Activated naive CD8-positive, alpha-beta T cell treated with anti-CD3 and anti-CD28 coated beads for 36 hours (primary cell): ENCODE results near the gene SERINC5. TPM values are rescaled to one million over a fixed set of nuclear protein-coding genes. Genes with fewer than 3 reads are reported as not detected.

Source experiments
- DNase-seq: peaks from one replicate; pipeline ENCODE4 v3.0.0; 2021
- H3K27ac Mint-ChIP-seq: one replicate; pipeline ENCODE4 v1.8.0; 2022; ENCODE audit warnings: mild to moderate bottlenecking, moderate library complexity, mixed read lengths
- H3K27me3 Mint-ChIP-seq: one replicate; pipeline ENCODE4 v1.8.0; 2022; ENCODE audit warnings: mild to moderate bottlenecking, mixed read lengths
- H3K36me3 Mint-ChIP-seq: one replicate; pipeline ENCODE4 v1.8.0; 2021; ENCODE audit warnings: mild to moderate bottlenecking, mixed read lengths
- H3K4me1 Mint-ChIP-seq: one replicate; pipeline ENCODE4 v1.8.0; 2021; ENCODE audit warnings: mixed read lengths
- H3K4me3 Mint-ChIP-seq: one replicate; pipeline ENCODE4 v1.8.0; 2022; ENCODE audit warnings: mild to moderate bottlenecking, moderate library complexity, mixed read lengths
- H3K9me3 Mint-ChIP-seq: one replicate; pipeline ENCODE4 v1.8.0; 2022; ENCODE audit warnings: mixed read lengths
- total RNA-seq, 2 experiments: library from RNA; stranded (reverse); gene quantifications; one replicate each; pipeline ENCODE4 v1.2.3, GENCODE V29; 2021

The SERINC5 gene
- total RNA-seq, 2 experiments from 2014 or later = 22.0 to 25.1 TPM

DNA sequence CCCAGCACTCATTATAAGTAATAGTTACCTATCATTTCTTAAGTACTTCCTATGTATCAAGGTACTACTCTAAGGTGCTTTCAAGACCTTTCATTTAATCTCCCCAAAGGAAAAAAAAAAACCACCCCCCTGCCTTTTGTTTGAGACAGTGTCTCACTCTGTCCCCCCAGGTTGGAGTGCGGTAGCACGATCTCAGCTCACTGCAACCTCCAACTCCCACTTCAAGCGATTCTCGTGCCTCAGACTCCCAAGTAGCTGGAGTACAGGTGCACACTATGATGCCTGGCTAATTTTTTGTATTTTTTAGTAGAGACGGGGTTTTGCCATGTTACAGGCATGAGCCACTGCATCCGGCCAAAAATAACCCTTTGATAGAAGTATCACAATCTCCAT lies 29.9 kb downstream of the SERINC5 start:
- H3K4me3 Mint-ChIP-seq = peak overlapping the region; percentile 69
- H3K27ac Mint-ChIP-seq = peak overlapping the region; percentile 87
- no peaks in the 10 kb centered on the region for H3K27me3 Mint-ChIP-seq
- peaks cover 15% of the 10 kb centered on the region for H3K36me3 Mint-ChIP-seq
- no peak for DNase-seq
- no peaks in the 10 kb centered on the region for H3K9me3 Mint-ChIP-seq
- peaks cover 59% of the 10 kb centered on the region for H3K4me1 Mint-ChIP-seq

DNA sequence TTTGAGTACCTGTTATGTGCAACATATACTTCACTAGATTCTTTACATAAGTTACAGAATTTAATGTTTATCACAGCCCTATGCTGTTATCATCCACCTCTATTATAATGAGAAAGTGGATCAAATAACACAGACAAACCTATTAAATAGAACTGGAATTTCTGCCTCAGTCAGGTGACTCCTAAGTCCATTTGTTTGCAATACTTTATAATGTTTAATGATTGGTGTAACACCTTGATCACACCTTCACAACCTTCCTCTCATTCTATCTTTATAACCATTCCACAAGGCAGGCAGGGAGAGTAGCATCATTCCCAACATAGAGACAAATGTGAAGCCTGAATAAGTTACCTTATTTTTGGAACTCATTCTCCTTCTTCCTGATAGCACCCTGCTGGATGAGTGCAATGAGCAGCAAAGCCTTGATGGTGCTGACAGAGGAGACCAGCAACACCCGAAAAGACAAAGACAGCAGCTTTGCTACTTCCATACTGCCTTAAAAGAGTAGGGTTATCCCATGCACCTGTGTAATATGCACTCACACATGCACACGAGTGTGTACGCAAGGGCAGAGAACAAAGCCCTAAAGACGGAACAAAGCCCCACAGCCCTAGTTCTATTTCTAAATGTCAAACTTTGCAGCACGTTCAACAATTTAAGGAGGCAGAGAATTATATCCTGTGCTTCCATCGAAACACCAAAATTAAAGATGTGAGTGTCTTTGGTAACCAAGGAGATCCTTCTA lies 30.5 kb downstream of the SERINC5 start:
- H3K27ac Mint-ChIP-seq = peak overlapping the region; percentile 87
- peaks cover 59% of the 10 kb centered on the region for H3K4me1 Mint-ChIP-seq
- peak overlapping the region; percentile 69 for H3K4me3 Mint-ChIP-seq
- DNase-seq = no peak
- no peaks in the 10 kb centered on the region for H3K9me3 Mint-ChIP-seq
- no peaks in the 10 kb centered on the region for H3K27me3 Mint-ChIP-seq
- H3K36me3 Mint-ChIP-seq = peaks cover 15% of the 10 kb centered on the region

DNA sequence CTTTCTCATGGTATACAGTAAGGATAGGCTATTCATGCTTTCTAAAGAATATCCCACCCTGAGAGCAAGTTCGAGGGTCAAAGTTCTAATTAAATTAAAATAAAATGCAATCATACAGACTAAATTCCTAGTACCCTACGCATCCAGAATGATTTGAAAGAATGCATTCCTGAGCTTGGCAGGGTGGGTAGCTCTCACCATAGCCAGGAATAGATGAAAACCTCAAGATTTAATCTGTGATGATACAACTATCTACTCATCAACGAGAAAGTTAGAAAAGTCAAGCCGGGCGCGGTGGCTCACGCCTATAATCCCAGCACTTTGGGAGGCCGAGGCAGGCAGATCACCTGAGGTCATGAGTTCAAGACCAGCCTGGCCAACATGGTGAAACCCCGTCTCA lies 32.3 kb downstream of the SERINC5 start:
- Mint-ChIP-seq H3K36me3 (peaks cover 17% of the 10 kb centered on the region), H3K27me3 (no peaks in the 10 kb centered on the region), H3K4me1 (peaks cover 61% of the 10 kb centered on the region), H3K4me3 (no peak overlapping the region), H3K9me3 (no peaks in the 10 kb centered on the region), H3K27ac (no peak overlapping the region)
- DNase-seq = no peak

DNA sequence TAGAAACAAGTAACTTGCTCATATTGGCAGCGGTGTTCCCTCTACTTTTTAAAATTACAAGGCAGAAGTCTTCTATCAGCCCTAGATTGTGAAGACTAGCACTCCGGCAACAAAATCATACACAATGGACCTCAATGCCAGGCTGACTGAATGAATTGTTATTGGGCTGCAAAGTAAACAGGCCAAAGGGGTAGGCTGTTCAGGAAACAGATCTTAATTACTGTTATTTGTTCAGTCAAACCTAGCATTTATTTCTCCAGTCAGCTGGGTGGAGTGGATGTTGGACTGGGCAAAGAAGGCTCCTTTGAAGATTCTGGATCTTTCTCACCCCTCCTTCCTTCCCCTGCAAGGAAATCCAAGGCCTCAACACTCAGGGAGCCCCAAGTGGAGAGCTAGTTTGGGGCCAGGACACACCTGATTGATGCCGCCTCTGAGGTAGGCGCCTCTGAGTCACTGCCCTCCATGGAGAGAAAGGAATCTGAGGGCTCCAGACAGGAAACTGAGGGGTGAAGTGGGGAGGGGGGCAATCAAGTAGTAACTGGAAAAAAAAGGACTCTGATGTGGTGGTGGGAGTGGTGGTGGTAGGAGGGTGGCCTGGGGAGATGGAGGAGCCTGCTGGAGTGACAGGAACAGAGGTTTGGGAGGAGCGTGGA lies 35.5 kb downstream of the SERINC5 start:
- H3K27me3 Mint-ChIP-seq = no peaks in the 10 kb centered on the region

DNA sequence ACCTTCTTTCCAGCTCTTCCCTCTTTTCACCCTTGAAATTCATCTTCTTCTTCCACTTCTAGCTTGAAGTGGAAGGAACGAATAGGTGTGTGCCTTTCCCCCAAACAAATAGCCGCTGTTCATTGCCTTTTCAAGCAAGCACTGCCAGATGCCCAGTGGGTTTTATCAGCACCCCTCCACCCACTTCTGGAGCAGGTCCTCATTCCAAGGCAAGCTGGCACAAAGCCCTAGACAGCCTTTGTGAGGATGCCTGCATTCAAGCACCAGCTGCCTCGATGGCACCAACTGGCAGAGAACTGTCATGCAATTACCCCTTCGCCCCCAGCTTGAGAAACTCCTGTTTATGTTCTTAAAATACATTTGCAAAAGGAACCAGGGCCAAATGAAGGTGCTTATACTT lies 36.5 kb downstream of the SERINC5 start:
- Mint-ChIP-seq H3K27me3 (no peaks in the 10 kb centered on the region), H3K27ac (peak overlapping the region; percentile 88), H3K9me3 (no peaks in the 10 kb centered on the region), H3K36me3 (peaks cover 17% of the 10 kb centered on the region), H3K4me1 (peaks cover 69% of the 10 kb centered on the region), H3K4me3 (peak overlapping the region; percentile 46)
- DNase-seq = no peak

More for the DNA sequence above, 35.5 kb downstream of the SERINC5 start:
- DNase-seq = no peak
- no peak overlapping the region for H3K4me3 Mint-ChIP-seq
- H3K36me3 Mint-ChIP-seq = peaks cover 15% of the 10 kb centered on the region
- no peaks in the 10 kb centered on the region for H3K9me3 Mint-ChIP-seq
- peaks cover 64% of the 10 kb centered on the region for H3K4me1 Mint-ChIP-seq
- peak overlapping the region; percentile 81 for H3K27ac Mint-ChIP-seq

DNA sequence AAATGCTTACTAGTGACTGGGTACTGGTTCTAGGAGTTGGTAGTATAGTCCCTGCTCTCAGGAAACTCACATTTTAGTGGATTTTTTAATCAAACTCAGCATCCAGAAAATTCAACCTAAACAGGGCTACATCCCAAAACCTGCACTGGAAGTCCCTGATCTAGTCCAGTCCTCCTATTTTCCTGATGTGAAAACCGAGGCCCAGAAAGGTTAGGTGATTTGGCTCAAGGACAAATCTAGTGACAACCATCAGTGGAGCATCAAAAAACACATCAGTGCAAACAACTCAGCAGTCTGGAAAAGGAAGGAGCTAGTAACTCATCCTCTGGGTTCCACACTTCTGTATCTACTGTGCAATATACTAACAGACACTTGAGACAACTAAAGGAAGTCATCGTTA lies 38.2 kb downstream of the SERINC5 start:
- Mint-ChIP-seq H3K36me3 (peaks cover 17% of the 10 kb centered on the region), H3K27ac (peak overlapping the region; percentile 88), H3K9me3 (no peaks in the 10 kb centered on the region), H3K4me1 (peaks cover 84% of the 10 kb centered on the region), H3K27me3 (no peaks in the 10 kb centered on the region), H3K4me3 (peak overlapping the region; percentile 76)
- DNase-seq = no peak

DNA sequence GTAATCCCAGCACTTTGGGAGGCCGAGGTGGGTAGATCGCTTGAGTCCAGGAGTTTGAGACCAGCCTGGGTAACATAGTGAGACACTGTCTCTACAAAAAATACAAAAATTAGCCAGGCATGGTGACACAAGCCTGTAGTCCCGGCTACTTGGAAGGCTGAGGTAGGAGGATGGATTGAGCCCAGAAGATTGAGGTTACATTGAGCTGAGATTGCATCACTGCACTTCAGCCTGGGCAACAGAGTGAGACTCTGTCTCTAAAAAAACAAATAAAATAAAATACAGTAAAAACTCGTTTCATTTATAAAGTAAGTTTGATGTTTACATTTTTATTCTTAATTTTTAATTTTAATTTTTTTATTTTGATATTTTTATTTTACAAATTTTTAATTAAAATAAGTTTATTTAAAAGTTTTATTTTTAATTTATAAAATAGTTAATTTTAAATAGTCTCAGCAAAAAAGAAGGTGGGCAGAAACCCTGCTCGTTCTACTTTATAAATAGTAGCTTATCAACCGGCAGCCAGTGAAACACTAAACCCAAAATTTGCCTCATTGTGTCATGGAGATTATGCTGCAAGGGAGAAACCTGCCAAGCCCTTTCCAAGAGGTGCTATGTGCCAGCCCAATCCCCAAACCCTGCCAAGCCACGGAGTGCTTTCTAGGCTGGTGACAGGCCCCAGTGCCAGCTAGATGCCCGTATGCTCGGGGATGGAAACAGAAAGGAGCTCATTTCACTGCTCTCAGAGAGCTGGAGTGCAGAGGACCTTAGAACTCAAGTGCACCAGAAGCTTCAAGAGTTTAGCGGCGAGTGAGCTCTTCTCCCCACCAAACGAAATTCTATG lies 38.9 kb downstream of the SERINC5 start:
- H3K36me3 Mint-ChIP-seq = peaks cover 16% of the 10 kb centered on the region
- peak overlapping the region; percentile 81 for H3K4me3 Mint-ChIP-seq
- no peaks in the 10 kb centered on the region for H3K9me3 Mint-ChIP-seq
- H3K27ac Mint-ChIP-seq = peak overlapping the region; percentile 91
- no peaks in the 10 kb centered on the region for H3K27me3 Mint-ChIP-seq
- peaks cover 87% of the 10 kb centered on the region for H3K4me1 Mint-ChIP-seq
- DNase-seq = peak; percentile 49

DNA sequence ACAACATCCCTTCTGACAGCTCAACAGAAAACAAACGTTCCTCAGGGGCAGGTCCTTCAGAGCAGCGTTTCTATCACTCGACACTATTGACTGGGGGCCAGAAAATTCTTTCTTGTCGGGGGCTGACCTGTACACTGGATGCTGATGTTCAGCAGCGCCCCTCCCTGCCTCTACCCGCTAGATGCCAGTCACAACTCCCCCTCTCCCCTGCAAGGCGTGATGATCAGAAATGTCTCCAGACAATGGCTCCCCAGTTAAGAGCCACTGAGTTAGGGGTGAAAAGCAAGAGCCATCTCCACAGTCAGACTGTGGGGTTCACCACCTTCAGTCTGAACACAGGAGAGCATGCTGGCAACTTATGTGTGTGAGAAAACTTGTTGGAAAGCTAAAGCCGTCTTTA lies 39.8 kb downstream of the SERINC5 start:
- Mint-ChIP-seq H3K4me3 (peak overlapping the region; percentile 81), H3K27ac (peak overlapping the region; percentile 91), H3K9me3 (no peaks in the 10 kb centered on the region), H3K36me3 (peaks cover 16% of the 10 kb centered on the region), H3K27me3 (no peaks in the 10 kb centered on the region), H3K4me1 (peaks cover 92% of the 10 kb centered on the region)
- no peak for DNase-seq

DNA sequence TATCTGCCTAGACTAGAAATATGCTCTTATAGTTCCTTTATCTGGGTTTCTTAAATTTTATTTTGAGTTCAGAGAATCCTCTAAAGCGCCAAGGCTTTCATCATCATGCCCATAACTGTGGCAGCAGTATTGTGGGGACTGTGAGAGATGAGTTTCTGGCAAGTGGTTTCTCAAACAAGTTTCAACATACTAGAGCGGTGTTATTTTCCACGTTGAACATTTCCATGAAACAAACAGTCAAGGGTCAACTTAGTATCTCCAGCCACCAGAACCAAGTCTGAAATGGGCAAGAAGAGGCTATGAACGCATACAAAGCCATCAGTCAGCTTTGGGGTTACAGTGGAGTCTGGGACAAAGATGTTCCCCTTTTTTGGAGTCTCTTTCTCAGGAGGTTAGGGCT lies 40.3 kb downstream of the SERINC5 start:
- H3K4me3 Mint-ChIP-seq = peak overlapping the region; percentile 81
- DNase-seq = no peak
- no peaks in the 10 kb centered on the region for H3K27me3 Mint-ChIP-seq
- H3K4me1 Mint-ChIP-seq = peaks cover 93% of the 10 kb centered on the region
- H3K36me3 Mint-ChIP-seq = peaks cover 18% of the 10 kb centered on the region
- peak overlapping the region; percentile 91 for H3K27ac Mint-ChIP-seq
- H3K9me3 Mint-ChIP-seq = no peaks in the 10 kb centered on the region

DNA sequence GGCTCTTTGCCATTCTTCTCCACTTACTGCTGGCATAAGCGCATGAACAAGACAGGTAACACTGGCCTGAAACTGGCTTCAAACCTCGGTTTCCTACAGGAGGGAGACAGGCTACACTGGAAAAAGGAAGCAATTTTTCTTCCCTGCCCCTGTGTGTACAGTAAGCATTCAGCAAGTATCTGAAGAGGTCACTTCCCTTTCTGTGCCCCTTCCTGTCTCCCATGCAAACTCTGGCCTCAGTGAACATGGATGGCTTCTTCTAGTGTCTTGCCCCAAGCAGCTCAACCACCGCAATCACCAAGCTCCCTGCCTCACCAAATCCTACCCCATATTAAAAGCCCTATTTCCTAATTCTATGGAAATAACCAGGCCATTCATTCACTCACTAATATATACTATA lies 42.4 kb downstream of the SERINC5 start:
- no peaks in the 10 kb centered on the region for H3K9me3 Mint-ChIP-seq
- H3K27me3 Mint-ChIP-seq = no peaks in the 10 kb centered on the region
- no peak overlapping the region for H3K4me3 Mint-ChIP-seq
- DNase-seq = no peak
- H3K27ac Mint-ChIP-seq = peak overlapping the region; percentile 92
- H3K4me1 Mint-ChIP-seq = peaks cover 93% of the 10 kb centered on the region
- H3K36me3 Mint-ChIP-seq = peaks cover 21% of the 10 kb centered on the region

DNA sequence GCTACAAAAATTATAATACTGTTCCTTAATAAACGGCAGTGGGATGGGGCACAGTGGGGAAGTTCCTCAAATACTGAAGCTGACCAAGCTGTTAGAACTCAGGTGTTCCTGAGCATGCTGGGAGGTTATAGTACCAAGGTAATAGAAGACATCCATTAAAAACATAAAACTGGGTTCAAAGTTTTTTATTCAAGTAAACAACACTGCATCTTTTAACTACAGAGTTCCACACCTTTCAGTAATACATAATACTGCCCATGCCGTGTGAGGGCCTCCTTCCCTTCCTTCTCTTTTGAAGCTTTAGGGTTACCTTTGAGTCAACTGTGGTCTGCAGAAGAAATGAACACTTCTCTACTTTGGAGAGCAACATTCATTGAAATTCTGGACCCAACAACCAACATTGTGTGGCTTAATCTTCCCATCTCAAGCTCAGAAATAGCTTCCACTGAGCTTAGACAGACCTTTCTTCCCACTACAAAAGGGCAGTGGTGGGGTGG lies 43.6 kb downstream of the SERINC5 start:
- Mint-ChIP-seq H3K36me3 (peaks cover 18% of the 10 kb centered on the region), H3K4me1 (peaks cover 92% of the 10 kb centered on the region), H3K27me3 (no peaks in the 10 kb centered on the region), H3K4me3 (peak overlapping the region; percentile 25), H3K27ac (peak overlapping the region; percentile 92), H3K9me3 (no peaks in the 10 kb centered on the region)
- no peak for DNase-seq

DNA sequence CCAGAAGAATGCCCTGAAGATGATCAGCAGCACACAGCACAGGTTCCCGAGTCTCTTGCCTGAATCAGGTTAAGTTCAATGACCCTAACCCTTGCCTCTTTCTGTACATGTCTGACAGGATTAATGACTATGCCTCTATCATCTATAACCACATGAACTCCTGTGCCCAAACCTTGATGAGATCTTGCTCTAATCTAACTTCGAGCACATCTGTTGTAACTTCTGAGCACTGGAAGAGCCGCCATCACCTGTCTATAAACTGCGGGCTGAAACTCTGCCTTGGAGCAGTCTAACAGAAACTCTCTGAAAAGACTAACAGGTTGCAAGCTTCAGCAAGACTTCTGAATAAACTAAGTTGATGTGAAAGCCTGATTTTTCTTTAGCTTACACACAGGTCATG lies 44.5 kb downstream of the SERINC5 start:
- peak overlapping the region; percentile 92 for H3K27ac Mint-ChIP-seq

DNA sequence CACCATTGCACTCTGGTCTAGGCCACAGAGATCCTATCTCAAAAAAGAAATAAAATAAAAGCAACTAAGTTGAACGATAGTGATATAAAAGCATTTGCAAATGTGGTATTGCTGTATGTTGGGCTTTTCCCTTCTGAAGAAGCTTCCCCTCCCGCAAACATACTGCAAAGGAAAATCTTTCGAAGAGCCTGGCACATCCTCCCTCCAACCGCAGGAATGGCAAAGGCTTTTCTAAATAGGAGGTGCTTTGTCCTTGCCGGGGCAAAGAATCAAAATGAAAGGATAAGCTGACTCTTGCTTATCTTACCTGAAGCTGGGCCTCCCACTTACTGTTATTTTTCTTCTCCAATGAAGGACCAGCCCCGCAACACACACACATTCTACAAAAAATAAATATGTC lies 45.8 kb downstream of the SERINC5 start:
- H3K9me3 Mint-ChIP-seq = no peaks in the 10 kb centered on the region
- H3K27ac Mint-ChIP-seq = peak overlapping the region; percentile 92
- peak overlapping the region; percentile 55 for H3K4me3 Mint-ChIP-seq
- DNase-seq = no peak
- H3K27me3 Mint-ChIP-seq = no peaks in the 10 kb centered on the region
- H3K4me1 Mint-ChIP-seq = peaks cover 94% of the 10 kb centered on the region
- peaks cover 19% of the 10 kb centered on the region for H3K36me3 Mint-ChIP-seq

More for the DNA sequence above, 44.5 kb downstream of the SERINC5 start:
- H3K27me3 Mint-ChIP-seq = no peaks in the 10 kb centered on the region
- no peaks in the 10 kb centered on the region for H3K9me3 Mint-ChIP-seq
- DNase-seq = no peak
- peaks cover 18% of the 10 kb centered on the region for H3K36me3 Mint-ChIP-seq
- peak overlapping the region; percentile 55 for H3K4me3 Mint-ChIP-seq
- peaks cover 95% of the 10 kb centered on the region for H3K4me1 Mint-ChIP-seq

DNA sequence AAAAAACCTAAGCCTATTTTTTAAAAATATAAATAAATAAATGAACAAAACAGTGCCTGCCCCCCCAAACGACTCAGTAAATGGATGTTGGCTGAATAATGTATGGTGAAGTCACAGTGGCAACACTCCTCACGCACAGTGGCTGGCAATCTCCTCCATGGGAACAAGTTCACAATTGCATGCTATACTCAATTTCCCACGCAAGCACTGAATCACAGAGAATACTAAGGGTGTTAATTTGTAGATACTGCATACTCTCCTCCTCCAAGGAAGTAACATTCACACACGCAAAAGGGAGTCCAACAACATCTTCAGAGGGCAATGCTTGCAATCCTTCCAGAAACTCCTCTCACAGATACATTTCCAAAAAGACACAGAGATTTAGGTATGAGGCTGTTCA lies 47.5 kb downstream of the SERINC5 start:
- Mint-ChIP-seq H3K27ac (peak overlapping the region; percentile 75), H3K27me3 (no peaks in the 10 kb centered on the region), H3K4me3 (no peak overlapping the region), H3K4me1 (peaks cover 92% of the 10 kb centered on the region), H3K9me3 (no peaks in the 10 kb centered on the region), H3K36me3 (peaks cover 30% of the 10 kb centered on the region)
- DNase-seq = no peak

DNA sequence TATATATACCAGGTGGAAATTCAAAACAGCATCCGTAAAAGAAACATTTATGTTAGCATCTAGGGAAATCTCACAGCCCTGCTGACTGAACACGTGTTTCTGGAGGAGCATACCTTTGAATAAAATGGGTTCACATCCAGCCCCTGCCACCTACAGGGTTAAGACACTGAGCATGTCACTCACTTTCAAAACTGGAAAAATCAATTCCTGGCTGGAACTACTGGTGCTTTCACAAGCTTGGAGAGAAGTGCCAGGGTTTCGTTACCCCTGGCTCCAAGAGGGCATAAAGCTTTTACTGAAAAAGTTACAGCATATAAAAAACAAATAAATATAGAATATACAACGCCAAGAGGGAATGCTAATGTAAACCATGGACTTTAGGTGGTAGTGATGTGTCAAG lies 48.0 kb downstream of the SERINC5 start:
- Mint-ChIP-seq H3K27me3 (no peaks in the 10 kb centered on the region), H3K36me3 (peaks cover 29% of the 10 kb centered on the region), H3K4me1 (peaks cover 88% of the 10 kb centered on the region), H3K4me3 (no peak overlapping the region), H3K9me3 (no peaks in the 10 kb centered on the region), H3K27ac (peak overlapping the region; percentile 75)
- no peak for DNase-seq
